Activated T-helper 1 cell treated with anti-CD3 and anti-CD28 coated beads, Interleukin-2, amount 50 U/mL, for 16 hours (primary cell): ENCODE measurements around the gene CPSF4L.

Experiments
- DNase-seq, 2 donors: peaks; one replicate each; pipeline ENCODE4 v3.0.0-alpha.2; 2020; ENCODE audit warnings: low read depth in 1 of 2, low spot score in 1 of 2

Gene CPSF4L

GRCh38 chr17:73289549-73290254 is 28.0 kb upstream of the CPSF4L start:
- DNase-seq: no peak

- no peak for DNase-seq
These were observed 27.0 kb upstream of the CPSF4L start for GRCh38 chr17:73288534-73289302.

DNA sequence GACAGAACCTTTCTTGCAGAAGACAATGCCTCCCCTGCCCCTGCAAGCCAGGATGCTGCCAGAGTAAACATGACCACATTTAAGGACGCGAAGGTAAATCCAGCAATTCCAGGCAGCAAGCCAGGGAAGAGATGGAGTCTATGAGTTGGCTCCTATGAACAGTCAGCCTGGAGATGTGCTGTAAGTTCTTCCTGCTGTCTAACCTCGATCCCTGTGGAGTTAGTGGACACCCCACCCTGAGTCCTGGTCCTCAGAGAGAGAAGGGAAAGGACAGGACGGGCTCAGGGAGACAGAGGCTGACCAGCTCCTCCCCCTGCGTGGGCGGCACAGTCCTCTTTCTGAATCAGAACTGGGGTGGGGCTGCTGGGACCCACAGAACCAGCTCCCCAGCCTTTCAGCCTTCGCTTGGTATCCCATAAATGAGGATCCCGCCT is 25.2 kb upstream of the CPSF4L start:
- DNase-seq: no peak

DNA sequence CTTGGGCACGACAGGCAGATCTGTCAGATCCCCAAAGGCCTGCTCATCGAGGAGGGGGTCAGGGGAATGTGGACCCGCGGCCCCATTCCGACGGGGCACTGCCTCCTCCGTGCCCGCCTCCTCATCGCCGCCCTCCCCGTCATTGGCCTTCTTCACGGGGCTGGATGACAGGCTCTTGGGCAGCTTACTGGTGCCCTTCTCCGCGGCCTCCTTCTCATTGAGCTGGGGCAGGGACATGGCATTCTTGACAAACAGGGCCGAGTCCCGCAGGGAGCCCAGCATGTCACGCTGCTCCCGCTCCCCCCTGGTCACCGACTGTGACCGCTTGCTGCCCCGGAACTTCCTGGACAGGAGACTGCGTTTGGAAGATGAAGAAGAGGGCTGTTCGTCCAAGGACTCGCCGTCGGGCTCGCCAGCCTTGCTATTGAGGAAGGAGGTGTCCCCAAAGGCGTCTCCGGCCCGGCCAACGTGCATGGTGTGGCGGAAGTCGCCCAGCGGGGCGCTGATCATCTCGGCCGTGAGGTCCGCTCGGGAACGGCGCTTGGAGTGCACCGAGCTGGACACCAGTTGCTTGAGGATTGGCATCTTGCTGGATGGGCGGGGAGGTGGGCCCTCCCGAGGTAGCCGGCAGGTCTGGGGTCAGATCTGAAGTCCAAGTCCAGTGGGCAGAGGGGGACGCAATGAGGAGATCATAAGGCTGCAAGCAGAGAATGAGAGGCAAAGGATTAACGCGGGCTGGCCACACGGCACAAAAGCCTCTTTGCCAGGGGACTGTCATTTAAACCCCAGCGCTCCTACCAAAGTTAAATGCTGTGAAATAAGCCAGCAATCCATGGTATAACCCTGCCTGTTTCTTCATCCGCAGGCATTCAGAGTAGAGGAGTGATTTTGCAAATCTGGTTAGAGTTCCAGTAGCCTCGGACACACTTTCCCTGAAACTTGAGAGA is 24.5 kb upstream of the CPSF4L start:
- no peak for DNase-seq

DNA sequence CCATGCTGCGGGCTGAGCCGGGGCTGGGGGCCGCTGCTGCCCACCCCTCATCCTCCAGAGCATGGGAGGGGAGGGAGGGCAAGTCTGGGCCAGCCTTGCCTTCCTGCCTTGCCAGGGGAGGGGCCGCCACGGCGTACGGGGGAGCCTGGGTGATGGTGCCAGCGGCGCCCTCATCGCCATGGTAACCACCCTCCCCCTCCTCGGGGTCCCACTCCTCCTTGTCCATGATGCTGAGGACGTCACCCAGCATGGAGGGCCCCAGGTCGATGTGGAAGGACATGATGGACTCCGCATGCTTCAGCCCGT is 23.9 kb upstream of the CPSF4L start:
- no peak for DNase-seq

DNA sequence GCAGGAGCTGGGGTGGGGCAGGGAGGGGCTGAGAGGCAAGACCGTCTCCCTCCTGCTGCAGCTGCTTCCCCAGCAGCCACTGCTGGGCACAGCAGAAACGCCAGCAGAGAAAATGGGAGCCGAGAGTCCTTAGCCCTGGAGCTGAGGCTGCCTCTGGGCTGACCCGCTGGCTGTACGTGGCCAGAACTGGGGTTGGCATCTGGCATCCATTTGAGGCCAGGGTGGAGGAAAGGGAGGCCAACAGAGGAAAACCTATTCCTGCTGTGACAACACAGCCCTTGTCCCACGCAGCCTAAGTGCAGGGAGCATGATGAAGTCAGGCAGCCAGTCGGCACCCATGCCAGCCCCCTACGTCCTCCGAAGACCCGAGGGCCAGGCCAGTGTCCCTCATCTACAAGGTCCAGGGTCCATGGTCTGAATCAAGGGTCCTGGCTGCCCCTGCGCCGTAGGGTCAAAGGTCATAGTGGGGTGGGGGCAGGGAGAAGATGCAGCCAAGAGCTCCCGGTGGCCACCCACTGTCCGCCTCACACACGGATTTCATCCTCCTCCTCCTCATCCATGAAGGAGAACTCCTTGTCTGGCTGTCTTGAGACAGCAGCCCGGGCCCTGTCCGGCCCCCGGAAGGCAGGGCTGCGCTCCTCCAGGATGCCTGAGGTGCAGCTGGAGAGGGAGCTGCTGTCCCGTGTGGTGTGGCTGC is 23.4 kb upstream of the CPSF4L start:
- DNase-seq: no peak

DNA sequence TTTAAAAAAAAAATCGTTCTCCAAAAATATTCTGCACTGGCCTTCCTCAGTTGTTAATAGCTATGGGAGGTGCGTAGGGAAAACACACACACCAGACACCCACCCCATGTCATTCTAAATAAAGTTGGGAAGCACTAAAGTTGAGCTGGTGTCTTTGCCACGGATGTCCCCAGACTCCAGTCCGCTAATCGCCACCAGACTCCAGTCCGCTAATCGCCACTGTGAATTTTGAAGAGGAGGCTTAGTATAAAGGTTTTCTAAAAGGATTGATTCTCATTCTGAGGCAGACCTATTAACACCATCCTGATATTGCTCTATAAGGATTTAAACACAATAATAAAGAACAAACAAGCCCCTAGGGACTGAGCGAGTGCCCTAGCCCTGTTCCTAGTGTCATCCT is 22.7 kb upstream of the CPSF4L start:
- DNase-seq: no peak

DNA sequence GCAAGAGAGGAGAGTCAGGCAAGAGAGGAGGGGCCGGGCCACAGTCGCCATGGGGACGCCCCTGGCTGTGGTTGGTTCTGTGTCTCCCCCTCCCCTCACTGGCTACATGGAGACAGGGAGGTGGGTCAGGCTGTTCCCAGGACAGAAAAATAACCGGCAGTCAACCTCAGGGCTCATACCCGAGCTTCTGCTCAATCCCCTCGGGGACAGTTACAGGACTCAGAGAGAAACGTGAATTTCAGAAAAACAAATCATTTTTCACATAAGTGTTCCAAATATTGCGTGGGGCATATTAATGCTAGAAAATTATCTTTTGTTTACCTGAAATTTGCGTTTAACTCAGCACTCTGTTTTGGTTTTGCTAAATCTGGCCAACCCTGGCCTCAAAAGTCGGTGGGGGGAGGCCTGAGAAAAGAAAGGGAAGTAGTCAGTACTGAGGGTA is 22.2 kb upstream of the CPSF4L start:
- DNase-seq: no peak

DNA sequence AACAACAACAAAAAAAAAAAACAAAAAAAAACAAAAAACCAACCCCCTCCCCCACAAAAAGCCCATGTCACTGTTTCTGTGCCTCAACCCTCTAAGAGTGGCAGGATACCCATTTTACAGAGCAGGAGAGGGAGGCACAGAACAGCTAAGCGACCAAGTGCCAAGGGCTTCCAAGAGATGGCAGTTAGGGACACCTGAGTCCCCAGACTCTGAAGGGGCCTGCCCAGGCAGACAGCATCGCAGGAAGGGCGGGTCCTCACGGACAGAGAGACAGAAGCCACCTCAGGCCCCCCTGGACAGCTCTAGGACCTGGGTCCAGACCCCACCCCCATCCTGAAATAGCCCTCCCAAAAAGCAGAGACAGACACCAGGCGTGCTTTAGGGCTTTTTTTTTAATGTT is 21.6 kb upstream of the CPSF4L start:
- DNase-seq: no peak

GRCh38 chr17:73282629-73283028 is 20.9 kb upstream of the CPSF4L start:
- DNase-seq: no peak

DNA sequence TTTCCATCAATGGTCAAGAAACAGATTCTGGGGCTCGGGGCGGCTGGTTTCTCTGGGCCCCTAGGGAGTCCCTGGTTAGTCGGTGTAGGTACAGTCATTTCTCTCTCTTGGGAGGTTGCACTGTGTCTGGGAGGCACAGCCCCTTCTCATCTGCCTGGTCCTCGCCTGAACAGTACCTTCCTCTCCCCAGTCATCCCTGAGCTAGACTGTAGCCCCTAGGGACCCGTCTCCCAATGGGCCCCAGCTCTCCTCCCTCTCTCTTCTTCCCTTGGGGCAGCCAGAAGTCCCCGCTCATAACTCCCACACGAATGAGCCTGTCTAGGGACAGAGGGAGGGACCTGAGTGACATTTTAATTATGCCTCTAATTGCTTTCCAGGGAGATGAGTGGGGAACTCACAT is 20.2 kb upstream of the CPSF4L start:
- no peak for DNase-seq

- DNase-seq: no peak
These were observed 18.5 kb upstream of the CPSF4L start for GRCh38 chr17:73280191-73280590.

DNA sequence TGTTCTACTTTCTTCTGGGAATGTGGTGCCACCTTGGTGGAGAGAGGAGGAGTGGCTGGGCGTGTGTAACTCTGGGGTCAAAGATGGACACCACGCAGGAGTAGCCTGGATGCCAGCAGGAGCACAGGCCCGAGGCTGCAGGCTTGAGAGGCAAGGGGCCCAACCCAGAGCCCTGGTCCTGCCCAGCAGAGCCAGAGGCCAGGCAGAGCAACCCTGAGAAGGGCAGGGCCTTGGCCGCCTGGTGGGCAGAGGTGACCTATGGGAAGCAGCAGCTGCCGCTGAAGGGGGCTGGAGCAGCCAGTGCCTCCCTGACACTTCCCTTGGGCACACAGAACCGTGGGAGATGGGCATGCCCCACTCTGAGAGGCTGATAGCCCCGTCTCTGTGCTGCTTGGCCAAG is 18.0 kb upstream of the CPSF4L start:
- no peak for DNase-seq

DNA sequence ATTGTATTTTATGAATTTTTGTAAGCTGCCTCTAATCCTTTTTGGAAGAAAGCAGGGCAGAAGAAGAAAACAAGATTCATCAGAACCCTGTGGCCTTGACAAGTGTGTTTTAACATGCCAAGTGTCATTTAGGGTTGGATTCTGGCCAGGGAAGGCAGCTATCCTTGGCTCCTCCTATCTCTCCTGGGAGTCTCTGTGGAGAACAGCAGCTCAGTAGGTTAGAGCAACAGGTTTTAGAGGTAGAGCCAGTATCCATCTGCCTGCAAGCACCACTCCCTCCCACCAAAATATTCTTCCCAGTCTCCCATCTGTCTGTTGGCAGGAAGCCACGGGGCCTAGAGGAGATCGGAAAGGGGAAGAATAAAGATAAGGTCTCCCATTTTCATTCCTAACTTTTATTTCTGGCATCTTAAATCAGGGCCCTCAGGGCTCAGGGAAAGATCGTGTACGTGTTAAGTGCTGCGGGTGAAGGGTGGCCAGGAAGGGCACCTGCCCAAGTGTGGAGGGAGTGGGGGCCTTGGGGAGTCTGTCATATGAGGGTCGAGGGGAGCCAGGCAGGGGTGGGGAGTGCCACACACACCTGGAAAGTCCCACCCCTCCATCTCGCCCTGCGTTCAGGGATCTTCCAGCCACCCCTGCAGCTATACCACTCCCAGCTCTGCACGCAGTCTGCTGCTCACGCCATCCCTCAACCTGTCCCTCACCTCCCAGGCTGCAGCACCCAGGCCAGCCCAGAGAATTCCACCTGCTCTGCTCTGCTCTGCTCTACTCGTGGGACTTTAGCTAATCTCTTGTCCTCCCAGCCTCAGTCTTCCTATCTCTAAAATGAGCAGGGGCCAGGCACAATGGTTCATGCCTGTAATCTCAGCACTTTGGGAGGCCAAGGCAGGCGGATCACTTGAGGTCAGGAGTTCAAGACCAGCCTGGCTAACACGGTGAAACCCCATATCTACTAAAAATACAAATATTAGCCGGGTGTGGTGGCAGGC is 17.1 kb upstream of the CPSF4L start:
- no peak for DNase-seq

GRCh38 chr17:73278049-73278464 is 16.4 kb upstream of the CPSF4L start:
- DNase-seq: no peak

DNA sequence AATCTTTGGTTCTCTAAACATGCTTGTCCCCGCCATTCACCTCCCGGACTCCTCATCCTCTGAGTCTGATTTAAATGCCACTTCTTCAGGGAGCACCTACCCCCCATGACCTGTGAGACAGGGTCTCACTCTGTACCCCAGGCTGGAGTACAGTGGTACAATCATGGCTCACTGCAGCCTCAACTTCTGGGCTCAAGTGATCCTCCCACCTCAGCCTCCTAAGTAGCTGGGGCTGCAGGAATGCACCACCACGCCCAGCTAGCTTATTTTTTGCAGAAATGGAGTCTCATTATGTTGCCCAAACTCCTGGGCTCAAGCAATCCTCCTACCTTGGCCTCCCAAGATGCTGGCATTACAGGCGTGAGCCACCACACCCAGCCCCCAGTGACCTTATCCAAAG is 12.8 kb upstream of the CPSF4L start:
- no peak for DNase-seq

DNA sequence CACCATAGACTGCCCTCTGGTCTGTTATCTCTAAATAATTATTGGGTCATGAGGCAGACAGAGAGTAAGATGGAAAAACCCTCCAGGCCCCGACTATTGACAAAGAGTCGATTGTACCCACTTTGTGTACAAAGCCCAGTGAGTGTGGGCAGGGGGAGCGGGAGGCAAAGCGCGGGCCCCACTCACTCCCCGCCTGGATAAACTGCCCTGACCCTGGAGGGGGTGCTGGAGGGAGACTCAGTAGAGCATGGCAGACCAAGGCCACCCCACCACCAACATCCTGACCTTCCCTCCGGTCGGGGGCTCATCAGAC is 11.2 kb upstream of the CPSF4L start:
- no peak for DNase-seq

DNA sequence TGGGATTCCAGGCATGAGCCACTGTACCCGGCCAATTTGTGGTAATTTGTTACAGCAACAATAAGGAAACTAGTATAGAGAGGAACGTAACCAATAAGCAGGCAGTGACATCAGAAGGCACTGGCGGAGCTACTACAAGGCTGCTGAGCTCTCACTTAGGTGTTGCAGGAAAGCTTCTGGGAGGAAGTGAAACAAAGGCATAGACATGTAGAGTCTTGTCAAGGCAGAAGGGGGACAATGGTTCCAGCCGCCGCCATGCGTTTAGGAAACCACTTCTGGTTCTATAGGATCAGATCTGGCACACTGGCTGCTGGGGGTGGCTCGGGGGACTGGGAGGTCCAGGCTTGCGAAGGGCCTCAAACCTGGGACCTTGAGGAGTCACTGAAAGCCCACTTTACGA is 9.4 kb upstream of the CPSF4L start:
- no peak for DNase-seq

DNA sequence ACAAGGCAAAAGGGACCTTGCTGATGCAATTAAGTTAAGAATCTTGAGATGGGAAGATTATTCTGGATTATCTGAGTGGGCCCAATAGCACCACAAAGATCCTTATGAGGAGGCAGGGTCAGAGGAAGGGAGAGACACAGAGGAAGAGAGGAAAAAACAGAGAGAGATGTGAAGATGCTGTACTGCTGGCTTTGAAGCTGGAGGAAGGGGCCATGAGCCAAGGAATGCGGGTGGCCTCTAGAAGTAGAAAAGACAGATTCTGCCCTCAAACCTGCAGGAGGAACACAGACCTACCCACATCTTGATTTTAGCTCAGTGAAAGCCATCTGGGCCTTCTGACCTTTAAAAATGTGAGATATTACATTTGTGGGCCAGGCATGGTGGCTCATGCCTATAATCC is 8.1 kb upstream of the CPSF4L start:
- DNase-seq: no peak

DNA sequence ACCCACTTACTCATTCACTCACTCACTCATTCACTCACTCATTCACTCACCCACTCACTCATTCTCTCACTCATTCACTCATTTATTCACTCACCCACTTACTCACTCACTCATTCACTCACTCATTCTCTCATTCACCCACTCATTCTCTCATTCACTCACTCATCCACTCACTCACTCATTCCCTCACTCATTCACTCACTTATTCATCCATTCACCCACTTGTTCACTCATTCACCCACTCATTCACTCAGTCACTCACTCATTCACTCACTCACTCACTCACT is 7.6 kb upstream of the CPSF4L start:
- DNase-seq: no peak
